HG02884 (cell line): ENCODE measurements around the gene LRRN2.
A peak's percentile ranks its signal among the peaks of the same experiment; 100 is the strongest.

Experiments used
- ATAC-seq: cut with Tn5 transposase; IDR thresholded peaks from one replicate; pipeline ENCODE4 v1.9.1; 2021; ENCODE audit warnings: mild to moderate bottlenecking, moderate library complexity; ENCODE audit not compliant: unreplicated experiment

Gene LRRN2

DNA sequence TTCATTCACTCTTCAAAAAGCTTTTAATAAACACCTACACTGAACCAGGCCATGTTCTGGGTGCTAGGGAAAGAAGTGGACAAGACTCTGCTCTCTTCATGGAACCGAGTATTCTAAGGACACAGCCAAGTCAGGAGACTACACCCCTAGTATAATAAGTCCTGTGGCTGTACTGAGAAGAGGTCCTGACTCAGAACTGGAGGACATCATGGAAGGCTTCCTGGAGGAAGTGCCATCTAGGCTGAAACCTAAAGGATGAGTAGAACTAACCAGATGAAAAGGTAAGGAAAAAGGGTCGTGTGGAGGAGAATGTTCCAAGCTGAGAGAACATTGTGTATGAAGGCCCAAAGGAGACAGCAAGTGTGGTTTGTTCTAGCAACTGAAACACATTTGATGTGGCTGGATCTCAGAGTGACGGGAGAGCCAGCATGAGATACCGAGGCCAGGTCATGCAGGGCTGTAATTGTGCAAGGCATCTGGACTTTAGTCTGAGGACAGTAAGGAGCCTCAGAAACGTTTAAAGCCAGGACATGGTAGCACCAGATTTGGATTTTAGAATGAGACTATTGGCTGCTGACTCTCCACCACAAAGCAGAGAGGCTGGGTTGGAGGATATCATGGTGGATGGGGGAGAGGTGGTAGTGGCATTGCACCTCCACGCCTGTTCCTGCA is 82.5 kb downstream of the LRRN2 start:
- ATAC-seq = no peak

- no peak for ATAC-seq
Observed at GRCh38 chr1:204602111-204602579, 83.4 kb downstream of the LRRN2 start.

GRCh38 chr1:204600968-204601367 is 84.6 kb downstream of the LRRN2 start:
- ATAC-seq = no peak

DNA sequence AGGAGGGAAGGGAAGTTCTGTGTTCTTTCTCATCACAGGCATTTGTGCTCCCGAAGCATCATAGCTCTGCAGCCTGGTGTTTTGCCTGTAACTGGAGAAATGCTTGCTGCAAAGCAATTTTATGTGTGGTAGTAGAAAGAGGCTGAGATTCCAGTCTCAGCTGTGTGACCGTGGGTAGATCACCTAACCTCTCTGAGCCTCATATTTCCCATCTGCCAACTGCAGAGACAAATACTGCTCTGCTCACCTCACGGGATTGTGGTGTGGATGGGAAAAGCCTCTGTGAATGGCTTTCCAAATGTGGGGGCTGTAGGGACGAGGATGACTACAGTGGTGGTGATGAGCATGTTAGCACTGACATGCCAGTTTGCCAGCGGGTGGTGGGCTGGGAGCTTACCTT is 85.3 kb downstream of the LRRN2 start:
- no peak for ATAC-seq

DNA sequence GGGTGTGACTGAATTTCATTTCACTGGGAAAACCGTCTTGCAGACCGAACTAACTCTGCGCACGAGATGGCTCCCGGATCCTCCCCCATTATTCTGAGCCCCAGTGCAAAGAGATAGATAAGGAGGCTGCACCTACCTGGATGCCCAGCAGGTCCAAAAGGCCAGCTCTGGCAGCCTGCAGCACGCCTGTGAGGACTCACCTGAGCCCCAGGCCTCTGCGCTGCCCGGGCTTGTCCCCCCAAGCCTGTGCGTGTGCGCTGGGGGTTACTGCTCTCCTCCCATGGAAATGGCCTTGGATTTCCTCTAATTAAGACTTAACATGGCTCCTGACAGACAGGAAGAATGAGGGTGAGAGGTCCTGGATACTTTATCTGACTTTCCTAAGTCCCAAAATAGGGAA is 85.9 kb downstream of the LRRN2 start:
- no peak for ATAC-seq

DNA sequence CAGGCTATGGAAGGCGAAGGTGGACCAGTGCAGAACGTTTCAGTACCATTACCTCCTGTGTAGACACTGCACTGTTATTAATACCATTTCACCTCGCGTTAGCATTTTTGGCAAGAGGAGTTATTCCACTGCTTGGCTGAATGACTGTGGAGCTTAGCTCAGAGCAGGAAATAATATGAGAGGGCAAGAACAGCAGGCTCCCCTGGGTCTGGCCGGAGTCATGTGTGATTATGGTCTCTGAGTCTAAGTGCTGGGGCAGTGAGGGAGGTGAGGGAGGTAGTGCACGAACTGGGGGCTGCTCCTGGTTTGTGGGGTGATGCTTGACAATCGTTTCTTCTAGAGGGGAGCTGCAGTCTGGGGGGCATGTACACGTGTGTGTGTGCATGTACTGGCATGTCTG is 86.4 kb downstream of the LRRN2 start:
- ATAC-seq = no peak

GRCh38 chr1:204598319-204598969 is 87.1 kb downstream of the LRRN2 start:
- ATAC-seq = no peak

GRCh38 chr1:204592246-204592948 is 93.1 kb downstream of the LRRN2 start:
- ATAC-seq = no peak

DNA sequence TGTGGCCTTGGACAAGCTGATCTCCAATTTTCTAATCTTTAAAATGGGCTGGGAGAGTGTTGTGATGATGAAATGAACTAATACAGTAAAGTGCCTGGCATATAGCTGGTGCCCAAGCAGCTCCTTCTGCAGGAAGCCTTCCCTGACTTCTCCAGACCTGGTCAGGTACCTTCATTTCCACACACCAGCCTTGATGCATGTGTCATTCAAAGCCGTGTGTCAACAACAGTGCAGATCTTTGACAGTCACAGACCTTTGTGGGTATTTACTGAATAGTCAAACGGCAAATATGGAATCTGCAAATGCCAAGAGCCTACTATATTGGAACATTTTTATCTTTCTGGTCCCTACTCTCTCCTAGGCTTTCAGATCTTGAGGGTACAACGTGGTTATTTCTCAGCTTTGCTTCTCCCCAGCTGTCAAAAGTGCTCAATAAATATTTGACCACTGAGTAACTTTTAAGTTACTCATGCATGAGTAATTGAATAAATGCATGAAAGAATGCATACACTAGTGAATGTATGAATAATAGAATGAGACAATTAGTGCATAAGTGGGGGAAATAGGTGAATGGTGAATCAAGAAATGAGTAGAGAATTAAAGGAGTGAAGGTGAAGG is 94.0 kb downstream of the LRRN2 start:
- no peak for ATAC-seq

GRCh38 chr1:204589409-204590038 is 96.0 kb downstream of the LRRN2 start:
- no peak for ATAC-seq

GRCh38 chr1:204588826-204589225 is 96.7 kb downstream of the LRRN2 start:
- no peak for ATAC-seq

DNA sequence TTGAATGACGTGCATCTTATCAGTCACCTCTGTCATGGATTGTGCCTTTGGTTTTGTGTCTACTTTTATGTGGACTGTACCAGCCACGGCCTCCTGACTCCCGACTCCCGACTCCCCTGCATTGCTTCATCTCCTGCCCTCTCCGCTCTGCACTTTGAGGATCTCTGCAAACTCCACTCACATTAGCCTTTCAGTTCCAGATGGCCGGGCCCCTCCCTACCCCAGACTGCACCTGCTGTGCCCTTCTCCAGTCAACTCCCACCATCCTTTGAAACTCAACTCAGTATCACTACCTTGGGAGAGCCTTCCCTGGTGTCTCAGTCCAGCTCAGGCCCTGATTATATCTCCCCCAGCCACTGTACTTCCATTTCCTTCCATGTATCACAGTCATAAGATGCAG is 97.9 kb downstream of the LRRN2 start:
- ATAC-seq = no peak

DNA sequence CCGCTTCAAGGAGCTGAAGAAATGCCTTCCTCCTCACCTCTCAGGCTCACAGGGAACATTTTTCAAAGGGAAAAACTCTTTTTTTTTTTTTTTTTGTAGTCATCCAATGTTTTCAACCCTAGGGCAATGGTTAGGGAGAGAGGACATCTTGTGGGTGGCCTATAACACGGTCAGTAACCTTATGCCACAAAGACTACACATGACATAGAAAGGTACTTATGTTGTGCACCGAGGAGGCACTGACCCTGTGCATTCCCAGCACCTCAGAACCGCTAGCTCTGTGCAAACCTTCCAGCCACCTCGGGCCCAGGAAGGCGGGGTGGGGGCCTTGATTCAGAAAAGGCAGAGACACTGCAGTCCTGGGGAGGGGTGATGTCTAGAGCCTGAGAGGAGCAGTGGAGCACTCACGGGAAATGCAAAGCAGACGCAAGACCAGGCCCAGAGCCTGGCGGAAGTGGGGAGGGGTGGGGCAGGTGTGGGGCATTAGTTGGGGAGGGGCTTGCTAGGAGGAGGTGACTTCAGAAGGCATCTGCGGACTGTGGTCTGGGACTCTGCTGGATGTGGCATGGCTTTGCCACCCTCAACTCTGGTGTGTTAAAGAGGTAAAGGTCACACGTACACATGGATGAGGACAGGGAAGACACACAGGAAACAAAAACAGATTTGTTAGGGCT is 100.7 kb downstream of the LRRN2 start:
- ATAC-seq = no peak

GRCh38 chr1:204583909-204584632 is 101.5 kb downstream of the LRRN2 start:
- ATAC-seq = no peak

GRCh38 chr1:204581759-204582158 is 103.8 kb downstream of the LRRN2 start:
- ATAC-seq = no peak

DNA sequence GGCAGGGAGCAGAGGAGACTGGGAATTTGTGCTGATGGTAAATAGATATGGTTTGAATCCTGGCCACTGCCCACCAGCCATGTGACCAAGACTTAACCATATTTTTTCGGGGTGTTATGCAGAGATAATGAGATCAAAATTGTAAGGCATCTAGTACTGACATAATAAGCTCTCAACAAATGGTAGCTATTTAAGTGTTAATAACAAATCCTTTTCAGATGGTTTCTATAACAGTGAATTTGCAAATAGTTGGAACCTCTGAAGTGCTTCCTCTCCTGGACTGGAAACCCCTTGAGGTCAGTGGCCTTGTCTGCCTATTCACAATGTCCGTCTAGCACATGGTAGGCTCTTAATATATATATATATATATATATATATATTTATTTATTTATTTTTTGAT is 104.7 kb downstream of the LRRN2 start:
- no peak for ATAC-seq

- ATAC-seq = no peak
Observed at GRCh38 chr1:204579681-204580080, 105.9 kb downstream of the LRRN2 start.

DNA sequence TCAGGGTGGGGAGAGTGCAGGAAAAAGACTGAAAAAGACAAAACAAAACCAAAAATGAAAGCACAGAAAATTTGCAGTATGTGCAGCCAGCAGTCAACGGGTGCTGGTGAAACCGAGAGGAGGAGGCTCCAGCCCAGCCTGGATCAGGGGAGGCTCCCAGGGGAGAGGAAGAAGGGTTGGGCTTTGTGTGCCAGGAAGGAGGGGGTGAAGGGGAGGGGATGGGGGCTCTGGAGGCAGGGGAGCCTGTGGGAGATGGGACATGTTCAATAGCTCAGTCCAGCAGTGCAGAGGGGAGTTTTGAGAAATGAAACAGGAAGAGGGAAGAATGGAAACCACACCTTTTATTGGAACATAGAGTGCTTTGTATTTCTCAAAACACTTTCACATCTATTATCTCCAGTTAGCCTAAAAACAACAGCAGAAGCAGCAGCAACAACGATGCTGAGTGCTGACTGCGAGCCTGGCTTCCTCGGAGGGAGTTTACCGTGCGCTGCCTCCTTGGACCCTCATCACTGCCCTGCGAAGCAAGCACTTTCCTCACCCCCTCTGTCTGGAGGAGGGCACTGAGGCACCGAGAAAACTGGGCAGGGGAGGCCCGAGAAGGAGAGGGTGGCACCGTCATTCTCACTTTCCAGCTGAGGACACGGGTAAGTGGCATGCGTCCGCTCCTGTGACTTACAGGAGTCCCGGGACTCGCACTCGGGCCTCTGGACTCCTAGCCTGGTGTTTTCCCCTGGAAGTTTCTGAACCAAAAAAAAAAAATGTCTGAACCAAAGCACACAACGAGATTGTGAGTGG is 106.5 kb downstream of the LRRN2 start:
- peak; percentile 70 for ATAC-seq

DNA sequence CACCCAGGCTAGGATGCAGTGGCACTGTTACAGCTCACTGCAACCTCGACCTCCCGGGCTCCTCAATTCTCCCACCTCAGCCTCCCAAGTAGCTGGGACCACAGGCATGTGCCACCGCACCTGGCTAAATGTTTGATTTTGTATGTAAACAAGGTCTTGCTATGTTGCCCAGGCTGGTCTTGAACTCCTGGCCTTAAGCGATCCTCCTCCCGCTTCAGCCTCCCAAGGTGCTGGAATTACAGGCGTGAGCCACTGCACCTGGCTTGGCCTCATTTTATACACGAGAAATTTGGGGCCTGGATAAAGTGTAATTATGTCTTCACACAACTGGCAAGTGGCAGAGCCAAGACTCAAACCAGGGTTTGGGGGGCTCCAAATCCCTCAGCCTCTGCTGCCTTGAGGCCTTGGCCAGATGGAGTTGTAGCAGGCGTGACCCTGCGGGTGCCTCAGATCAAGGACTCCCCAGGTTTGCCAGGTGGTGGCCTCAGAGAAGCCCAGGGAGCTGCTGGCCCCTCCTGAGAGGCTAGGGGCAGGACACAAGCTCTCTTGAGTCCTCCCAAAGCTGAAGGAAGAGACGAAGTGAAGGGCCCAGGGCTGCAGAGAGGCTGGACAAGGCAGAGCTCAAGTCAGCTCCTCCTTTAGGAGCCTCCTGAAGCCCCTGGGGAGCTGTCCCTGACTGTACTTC is 107.6 kb downstream of the LRRN2 start:
- no peak for ATAC-seq
